AG09309 (cell line): ENCODE measurements around the gene YWHAH.

ENCODE experiments used
- DNase-seq: peaks from one replicate; pipeline ENCODE4 v3.0.0-alpha.2; 2010; ENCODE audit warnings: low read depth
- H3K4me3 ChIP-seq: 2 replicates; pipeline ENCODE4 v1.5.1; 2011; ENCODE audit warnings: mild to moderate bottlenecking, low read depth, low read length, moderate library complexity; ENCODE audit not compliant: control insufficient read depth
- CTCF ChIP-seq: IDR thresholded peaks from 2 replicates; pipeline ENCODE4 v1.5.1; 2011; ENCODE audit warnings: mild to moderate bottlenecking, low read depth, low read length, inconsistent platforms; ENCODE audit not compliant: insufficient read depth, control insufficient read depth; ENCODE audit errors: missing control alignments

The YWHAH gene

GRCh38 chr22:31911565-31912406, 32.5 kb upstream of the YWHAH start:
- DNase-seq: no peak
- H3K4me3 ChIP-seq: no peak overlapping the region
- TF ChIP-seq CTCF: no peak

GRCh38 chr22:31912407-31912743, 32.0 kb upstream of the YWHAH start:
- H3K4me3 ChIP-seq: no peak overlapping the region
- DNase-seq: no peak
- TF ChIP-seq CTCF: no peak

DNA sequence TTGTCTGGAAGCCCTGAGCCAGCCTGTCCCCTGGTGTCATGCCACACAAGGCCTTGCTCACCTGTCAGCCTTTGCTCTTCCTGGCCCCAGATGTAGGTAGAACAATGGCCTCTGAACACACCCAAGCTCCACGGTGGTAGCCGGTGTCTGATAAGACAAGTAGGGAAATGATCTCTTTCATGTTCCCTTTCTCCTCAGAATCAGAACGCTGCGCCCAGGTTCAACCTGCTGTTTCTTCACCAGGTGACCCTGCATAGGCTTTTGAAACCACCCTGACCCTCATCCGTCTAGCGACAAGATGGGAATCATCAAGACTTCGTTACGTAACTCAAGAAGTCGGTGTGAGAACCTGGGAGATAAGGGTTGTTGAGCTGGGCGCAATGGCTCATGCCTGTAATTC, 28.7 kb upstream of the YWHAH start:
- DNase-seq: no peak
- no peak overlapping the region for H3K4me3 ChIP-seq
- TF ChIP-seq CTCF: no peak

DNA sequence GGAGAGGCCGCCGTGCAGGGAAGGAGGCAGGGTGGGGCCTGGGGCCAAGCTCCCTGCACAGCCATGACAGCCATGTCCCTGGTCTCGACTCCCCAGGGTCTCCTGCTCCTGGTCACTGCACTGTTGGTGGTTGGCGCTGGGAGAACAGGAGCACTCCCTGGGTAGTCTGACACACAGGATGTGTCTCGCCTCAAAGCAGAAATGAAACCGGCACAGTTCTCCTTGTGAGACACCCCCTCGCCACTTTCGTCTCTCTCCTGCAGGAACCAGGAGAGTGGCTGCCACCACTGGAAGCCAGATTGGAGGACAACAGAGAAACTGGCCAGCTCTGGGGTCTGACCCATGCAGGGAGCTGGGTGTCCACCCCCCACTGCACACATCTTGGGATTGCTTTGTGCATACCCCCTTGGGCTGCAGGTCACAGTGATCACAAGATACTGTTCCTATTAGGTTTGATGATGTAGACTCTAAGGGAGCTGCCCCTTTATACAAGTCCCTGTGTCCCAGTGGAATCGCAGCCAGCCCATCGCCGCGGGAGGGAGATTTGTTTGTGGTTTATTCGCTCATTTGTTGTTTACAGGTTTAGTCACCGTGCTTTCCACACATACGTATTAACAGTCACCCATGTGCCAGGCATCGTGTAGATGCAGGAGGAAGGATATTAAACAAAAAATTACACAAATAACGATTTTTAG, 27.0 kb upstream of the YWHAH start:
- DNase-seq: no peak

GRCh38 chr22:31919730-31920129, 24.6 kb upstream of the YWHAH start:
- H3K4me3 ChIP-seq: no peak overlapping the region
- DNase-seq: no peak
- TF ChIP-seq CTCF: no peak

More for the DNA sequence above, 27.0 kb upstream of the YWHAH start:
- no peak overlapping the region for H3K4me3 ChIP-seq
- no peak for TF ChIP-seq CTCF

GRCh38 chr22:31920306-31920705, 24.0 kb upstream of the YWHAH start:
- no peak overlapping the region for H3K4me3 ChIP-seq
- TF ChIP-seq CTCF: no peak
- no peak for DNase-seq
